Activated CD8-positive, alpha-beta memory T cell treated with anti-CD3 and anti-CD28 coated beads, Interleukin-2, amount 50 U/mL, for 24 hours (primary cell): Measurements from ENCODE around the gene ROR1.

ENCODE experiments used
- DNase-seq: peaks from one replicate; pipeline ENCODE4 v3.0.0-alpha.2; 2020; ENCODE audit errors: extremely low read depth

Gene ROR1

DNA sequence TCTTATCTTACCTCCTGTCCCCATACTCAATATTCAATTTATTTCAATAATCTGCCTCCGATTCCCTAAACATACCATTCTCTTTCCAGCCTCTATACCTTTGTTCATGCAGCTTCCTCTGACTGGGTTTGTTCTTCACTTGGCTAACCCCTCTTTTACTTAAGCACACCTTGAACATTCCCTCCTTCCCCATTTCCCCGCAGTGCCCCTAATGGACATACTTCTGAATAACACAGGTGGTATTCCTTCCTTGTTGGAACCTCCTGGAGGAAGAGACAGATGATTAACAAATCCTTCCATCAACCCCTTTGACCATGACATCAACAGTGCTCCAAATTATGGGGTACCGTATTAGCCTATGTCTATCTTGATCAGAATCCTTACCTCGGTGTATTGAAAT lies 239.6 kb downstream of the ROR1 start:
- no peak for DNase-seq

DNA sequence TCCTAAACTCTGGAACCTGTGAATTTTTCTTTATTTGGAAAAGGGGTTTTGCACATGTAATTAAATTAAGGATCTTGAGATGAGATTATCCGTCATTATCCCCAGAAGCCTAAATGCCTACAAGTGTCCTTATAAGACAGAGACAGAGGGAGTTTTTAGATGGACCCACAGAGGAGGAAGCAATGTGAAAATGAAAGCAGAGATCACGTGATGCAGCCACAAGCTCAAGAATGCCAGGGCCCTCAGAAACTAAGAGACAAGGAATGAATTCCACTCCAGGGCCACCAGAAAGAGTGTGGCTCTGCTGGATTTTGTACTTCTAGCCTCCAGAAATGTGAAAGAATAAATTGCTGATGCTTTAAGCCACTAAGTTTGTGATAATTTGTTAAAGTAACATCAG lies 246.0 kb downstream of the ROR1 start:
- DNase-seq = no peak

DNA sequence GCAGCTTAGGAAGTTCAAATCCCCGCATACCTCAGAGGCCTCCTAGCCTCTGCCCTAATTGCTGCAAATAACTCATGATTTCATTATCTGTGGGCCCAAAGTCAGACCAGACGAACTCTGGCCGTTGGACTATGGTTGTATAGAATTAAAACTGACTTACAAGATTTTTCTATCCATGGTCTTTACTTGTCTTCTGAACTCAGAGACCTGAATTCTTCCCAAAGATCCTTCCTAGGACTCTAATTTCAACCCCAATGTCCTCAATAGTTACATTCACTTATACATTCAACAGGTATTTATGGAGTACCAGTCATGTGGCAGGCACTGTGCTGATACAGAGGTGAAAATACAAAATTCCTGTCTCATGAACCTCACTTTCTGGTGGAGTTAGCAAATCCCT lies 247.2 kb downstream of the ROR1 start:
- no peak for DNase-seq

DNA sequence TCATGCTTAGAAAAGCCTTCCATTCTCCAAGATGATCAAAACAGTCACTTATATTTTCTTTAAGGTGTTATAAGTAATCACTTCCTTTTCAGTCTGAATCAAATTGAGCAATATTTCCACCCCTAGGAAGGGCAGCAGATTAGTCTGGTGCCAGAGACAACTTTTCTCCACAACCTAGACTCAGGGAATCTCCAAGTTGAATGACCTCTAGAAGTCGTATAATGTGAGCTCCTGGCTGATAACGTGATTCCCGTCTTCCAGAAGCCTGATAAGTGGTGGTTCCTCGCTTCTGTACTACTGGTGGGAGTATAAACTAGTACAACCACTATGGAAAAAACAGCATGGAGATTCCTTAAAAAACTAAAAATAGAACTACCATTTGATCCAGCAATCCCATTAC lies 251.2 kb downstream of the ROR1 start:
- no peak for DNase-seq

DNA sequence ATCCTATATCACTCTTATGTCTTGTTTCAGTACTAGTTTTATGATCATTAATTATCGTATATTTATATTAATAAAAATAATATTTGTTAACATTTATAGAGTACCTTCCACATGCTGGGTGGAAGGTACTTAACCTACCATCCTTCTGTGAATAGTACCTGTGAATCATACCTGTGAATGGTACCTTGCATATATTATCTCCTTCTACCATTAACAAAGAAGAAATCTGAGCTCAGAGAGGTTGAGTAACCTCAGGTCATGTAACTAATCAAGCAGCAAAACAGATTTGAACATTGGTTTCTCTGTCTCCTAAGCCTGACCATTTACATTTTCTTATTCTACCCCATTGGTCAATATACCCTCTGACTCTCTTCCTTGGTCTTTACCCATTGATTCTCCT lies 255.2 kb downstream of the ROR1 start:
- no peak for DNase-seq

DNA sequence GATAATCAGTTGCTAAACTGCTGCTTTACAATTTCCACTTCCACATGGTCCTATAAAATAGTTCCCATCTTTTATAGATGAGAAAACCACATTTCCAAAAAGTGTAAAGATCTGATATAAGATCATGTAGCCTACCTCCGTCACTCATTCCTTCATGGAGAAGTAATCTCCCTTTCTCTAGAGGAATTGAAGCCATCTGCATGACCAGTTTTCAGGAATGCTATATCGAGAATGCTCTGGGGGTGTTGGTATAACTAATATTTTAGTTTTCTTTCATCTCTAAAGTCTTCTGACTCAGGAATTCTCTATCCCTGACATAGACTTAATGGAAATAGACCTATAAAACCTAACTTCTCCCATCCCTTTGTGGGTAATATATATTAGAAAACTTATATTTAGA lies 256.6 kb downstream of the ROR1 start:
- no peak for DNase-seq

DNA sequence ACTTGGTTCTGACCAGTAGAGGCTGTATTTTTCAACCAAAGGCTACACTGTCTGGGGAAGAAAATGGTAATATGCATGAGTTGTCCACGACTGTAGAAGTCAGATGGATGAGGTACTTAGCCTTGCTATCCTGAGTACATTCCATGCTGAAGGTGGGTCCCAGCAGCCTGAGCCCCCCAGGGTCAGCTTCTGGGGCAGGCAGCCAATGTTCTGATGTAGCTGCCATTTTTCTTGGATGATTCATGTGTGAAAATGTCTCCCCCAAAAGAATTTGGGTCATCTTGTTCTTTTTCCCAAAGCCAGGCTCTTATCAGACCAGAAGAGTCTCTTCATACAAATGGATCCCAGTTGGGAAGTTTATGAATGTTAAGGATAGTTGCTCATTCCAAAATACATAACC lies 257.4 kb downstream of the ROR1 start:
- DNase-seq = no peak

DNA sequence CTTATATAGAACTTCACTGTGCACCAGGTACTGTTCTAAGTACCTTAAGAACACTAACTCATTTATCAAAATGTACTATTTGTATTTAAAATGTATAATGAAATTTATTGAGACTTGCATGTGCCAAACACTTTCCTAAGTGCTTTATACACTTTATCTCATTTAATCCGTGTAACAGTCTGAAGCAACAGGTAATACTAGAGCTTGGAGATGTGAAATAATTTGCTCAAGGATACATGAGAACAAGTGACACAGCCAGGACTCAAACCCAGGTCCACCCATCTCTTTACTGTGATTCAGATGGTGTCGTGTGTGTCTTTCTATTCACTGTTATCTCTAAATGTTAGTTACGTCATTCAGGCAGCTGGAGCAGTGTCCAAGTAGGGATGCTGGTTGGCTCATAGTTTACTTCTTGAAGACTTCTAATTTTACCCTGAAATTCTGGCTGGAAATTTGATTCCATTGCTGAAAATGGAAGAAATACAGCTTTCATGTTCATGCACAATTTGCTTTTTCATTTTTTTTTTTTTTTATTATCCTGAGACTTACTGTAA lies 259.9 kb downstream of the ROR1 start:
- no peak for DNase-seq

DNA sequence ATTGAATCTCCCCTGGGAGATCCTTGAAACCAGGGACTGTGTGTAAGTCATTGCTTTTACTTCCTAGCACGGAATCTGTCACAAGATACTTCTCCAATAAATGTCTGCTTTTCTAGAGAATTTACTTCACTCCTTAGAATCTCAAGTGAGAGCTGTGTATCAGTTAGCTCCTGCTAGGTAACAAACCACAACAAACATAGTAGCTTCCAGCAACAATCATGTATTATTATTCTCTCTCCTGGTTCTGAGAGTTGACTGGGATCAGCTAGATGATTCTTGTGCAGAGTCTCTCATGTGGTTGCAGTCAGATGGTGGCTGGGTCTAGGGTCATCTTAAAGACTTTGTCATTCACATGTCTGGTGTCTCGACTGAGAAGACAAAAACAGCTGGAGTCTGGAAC lies 262.7 kb downstream of the ROR1 start:
- DNase-seq = no peak

DNA sequence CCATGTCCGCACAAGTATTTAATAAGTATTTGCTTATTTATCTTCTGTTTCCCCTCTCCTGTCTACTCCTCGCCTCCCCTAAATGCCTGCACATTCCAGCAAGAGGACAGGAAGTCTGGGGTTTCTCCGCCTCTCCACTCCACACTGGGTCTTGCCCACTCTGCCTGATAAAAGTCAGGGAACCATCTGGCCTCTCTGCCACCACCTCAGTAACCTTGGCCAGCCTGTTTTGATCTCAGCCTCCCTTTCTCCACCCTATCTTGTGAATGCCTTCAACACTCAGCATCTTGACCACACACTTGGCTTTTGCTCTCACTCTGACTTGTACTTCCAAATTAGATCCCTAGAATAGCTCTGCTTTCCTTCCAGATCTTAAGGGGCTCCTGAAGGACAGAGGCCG lies 264.3 kb downstream of the ROR1 start:
- no peak for DNase-seq

DNA sequence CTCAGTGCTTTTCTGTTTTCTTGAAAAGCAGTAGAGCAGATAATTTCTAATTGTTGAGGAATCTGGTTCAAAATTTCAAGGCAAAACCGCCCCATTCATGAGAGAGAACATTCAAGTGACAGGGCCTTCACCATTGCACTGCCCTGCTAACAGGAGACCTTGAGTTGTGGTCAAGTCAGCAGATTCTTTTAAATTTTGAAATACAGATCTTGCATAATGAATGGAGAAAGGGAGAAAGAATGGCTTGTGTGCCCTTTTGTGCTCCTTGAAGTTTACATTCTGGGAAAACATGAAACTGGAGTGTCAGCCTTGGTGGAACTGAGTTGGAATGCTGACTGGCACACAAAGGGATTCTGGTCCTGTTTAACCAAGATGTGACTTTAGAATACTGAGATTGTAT lies 265.1 kb downstream of the ROR1 start:
- no peak for DNase-seq

DNA sequence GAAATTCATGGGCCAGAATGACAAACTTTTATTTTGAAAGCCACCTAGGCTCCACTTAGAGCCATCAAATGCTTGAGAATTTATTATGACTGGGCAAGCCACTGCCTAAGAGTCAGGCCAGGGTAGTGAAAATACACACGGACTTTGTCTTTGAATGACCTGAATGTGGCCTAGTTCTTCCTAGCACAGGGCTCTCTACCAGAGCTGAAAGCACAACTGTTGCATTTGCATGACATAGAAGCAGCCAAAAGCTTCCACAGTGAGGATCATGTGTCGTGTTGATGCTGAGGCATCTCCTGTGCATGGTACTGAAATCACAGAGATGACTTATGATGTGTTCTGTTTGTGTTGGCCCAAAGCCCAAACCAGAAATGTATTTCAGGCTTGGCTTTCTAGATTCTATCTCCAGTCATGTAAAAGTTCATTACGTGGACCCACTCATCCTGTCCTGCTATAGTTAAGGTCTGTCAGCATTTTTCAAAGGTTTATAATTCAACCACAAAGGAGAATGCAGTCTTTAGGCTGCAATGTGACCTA lies 265.6 kb downstream of the ROR1 start:
- DNase-seq = no peak

DNA sequence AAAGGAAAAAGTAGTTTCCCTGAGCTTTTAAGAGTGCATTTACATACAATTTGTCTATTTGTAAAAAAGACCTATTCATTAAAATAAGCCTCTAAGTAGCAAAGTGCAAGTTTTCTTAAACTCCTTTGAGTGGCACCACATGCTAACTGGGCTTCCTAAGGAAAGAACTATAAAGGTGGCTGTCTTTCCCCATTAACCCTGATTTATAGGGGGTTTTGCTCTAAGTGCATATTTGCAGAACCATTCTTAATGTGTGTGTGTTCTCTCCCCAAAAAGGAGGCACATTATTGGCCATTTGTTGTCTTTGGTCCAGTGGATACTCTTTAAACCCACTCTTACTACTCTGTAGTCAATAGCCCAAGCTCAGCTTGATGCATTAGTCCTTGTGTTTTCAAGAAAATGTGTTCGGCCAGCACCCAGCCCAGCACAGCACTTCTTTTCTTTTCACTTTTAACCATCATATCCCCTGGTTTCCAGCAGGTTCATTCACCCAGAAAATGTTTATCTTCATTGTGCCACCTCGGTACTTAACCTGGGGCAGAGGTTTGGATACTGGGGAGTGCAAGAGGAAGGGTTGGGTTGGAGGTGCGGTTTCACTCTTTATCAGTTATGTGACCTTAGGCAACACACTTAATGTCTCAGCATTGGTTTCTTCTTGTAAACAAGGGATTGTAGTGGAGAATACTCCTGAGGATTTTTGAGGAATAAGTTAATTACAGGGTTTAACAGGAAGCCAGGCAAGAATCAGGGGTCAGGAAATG lies 267.7 kb downstream of the ROR1 start:
- DNase-seq = no peak

DNA sequence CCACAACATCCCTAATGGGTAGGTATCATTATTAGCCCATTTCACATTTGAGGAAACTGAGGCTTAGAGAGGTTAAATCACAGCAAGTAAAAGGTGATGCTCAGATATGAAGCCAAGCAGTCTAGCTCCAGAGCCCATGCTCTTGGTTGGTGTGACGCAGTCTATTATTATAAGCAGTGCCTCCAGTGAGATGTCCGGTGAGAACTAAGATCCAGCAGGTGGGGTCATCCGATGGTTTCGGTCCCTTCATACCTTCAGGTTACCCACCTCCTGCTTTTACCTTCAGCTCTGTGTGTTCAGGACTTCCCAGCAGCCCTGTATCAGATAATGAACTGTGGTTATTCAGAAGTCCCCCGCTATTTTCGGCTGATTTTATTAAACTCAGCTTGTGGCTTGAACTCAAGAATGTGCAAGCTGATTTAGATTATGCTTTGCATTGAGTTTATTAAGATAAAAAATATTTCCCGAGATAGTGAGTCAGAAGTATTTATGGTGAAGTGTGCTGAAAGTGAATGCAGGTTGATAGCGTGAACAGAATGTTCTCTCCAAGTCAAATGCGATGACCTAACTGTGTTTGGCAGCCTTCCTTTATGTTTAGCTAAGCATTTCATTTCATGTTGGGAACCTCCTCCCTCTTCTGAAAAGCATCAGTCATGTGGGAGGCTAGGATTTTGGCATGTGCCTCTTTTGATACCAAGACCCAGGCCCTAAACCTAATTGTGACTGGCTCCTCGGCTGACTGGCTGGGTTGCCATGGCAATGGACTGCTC lies 268.7 kb downstream of the ROR1 start:
- DNase-seq = no peak

DNA sequence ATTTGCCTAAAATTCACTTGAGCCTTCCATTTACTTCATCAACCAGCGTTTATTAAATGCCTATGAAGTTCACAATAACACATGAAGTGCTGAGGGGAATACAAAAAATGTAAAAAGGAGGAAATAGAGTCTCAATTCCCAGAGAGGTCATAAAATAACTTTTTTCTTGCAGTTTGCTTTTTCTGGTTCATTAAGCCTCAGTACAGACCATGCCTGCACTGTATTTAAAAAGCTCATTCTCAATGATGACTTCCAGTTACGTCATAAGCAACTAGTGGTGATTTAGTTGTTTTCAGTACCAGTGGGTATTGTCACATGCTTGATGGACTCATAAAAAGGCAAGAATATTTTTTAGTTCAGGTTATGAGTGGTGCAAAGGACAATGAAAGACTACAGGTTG lies 269.5 kb downstream of the ROR1 start:
- DNase-seq = no peak

DNA sequence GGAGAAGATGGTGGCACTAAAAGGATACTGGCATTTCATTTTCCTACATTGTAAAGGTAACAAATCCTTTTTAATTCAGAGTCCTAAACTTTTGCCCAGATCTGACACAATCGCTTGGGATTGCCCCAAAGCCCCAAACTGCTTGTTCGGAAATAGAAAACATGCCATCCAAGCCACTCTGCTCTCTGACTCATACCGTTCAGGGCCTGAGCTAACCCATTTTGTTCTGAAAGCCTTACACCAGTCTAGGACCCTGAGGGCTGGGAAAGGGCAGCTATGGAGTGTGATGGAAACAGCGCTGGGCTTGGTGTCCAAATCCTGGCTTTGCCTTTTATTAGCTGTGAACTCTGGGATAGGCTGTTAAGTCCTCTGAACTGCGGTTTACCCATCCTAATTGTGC lies 270.2 kb downstream of the ROR1 start:
- DNase-seq = no peak

DNA sequence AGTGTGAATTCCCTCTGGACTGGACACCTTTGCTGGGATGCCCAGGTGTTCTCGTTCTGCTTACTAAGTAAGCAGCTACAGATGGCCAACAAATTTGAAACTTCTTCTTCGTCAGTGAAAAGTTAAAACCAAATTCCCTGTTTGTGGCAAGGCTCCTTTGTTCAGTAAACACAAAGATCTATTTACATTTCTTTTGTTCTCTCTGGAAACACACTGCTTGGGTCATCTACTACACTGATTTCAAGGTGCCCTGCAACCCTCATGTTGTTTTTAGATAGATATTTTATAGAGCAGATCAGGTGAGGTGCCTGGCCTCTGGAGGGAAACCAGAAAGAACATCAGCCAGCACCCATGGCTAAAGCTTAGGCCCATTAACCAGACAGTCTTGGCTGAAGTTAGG lies 272.4 kb downstream of the ROR1 start:
- DNase-seq = no peak

DNA sequence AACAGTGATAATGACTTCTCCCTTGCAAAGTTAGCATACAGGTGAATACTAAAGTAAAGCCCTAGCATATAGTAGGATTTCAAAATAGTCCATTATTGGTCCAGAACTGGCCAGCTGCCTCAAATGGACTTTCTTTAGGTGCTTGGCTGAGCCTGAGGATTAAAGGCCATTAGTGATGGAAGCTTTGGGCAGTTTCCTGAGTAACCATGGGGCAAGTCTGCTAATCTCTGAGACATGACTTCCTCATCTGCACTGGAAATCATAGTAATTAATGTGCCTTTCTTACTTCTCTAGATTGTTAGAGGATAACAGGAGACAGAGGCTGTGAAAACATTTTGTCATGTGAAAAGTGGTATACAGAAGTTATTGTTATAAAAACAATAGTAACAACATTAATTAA lies 273.1 kb downstream of the ROR1 start:
- no peak for DNase-seq

DNA sequence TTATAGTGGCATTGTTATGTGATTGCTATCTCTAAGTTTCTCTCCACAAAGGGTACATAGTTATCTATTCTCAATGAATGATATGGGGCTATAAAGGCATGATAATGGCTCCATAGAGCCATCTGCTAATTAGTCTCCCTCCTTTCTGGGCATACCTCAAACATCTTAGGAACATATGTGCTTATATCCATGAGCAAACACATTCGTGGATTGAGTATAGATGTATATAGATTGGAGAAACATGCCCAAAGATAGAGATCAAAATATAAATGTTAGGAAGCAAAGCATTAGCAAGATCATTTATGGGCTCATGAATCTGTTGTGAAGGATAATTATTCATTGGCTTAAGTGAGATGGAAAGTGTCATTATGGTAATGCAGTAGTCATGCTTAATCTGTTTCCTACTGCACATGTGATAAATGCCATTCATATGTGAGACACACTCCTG lies 273.8 kb downstream of the ROR1 start:
- no peak for DNase-seq

DNA sequence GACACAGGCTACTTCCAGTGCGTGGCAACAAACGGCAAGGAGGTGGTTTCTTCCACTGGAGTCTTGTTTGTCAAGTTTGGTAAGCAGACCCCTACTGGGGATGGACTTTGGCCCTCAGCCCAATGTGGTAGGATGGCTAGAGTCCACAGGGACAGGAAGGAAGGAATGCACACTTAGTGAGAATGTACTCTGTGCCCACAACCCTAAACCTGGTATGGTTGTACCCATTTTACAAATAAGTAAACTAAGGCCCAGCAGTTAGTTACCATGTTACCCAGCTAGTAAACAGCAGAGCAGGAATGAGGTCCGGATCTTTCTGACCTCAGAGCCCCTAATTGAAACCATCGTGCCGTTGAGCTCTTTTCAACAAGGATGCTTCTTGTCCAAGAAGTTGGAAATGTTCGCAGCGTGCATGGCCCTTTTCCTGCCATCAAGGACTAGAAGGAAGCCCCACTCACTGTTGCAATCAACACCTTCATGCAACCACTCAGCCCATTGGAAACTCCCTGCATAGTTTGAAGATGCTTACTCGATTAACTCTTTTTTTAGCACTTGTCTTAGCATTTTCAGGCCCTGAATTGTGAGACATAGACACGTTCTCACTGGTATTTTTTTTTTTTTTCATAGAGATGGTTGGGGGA lies 276.2 kb downstream of the ROR1 start:
- DNase-seq = no peak

DNA sequence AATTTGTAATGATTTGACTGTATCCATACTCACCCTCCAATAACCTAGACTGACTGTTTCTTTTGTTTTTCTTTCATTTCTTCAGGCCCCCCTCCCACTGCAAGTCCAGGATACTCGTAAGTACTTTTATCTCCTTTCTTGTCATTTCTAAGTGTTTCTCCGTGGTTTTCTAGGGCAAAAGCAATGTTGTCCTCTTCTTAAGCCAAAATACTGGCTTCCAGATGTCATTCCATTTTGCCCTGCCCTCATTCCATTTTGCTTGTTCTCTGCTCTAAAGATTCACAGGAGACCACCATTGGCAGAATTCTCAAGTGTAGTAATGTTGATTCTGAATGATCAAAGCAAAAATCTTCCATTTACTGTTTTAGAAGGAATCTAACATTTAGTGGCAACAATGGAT lies 276.8 kb downstream of the ROR1 start:
- no peak for DNase-seq

DNA sequence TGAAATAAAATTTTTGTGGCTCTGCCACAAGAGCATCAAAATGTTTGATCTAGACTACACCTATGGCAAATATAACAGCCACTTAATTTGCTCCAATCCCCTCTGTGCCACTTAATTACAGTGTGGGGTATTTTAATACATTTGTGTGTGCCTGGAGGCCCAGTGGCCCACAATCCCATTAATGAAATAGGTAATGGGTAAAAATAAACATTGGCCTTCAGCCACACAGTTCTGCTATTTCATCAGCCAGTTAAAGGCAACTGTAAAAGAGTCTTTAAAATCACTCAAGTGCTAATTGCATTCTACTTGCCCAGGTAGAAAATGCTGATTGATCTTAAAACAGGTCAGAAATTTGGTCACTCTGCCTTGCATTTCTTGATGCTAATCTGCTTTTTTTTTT lies 278.0 kb downstream of the ROR1 start:
- DNase-seq = no peak
